ENCODE results near the gene ORMDL2.
"Not testable (repeated sequence)": the region's sequence is repeated elsewhere in the genome, so short reads cannot be mapped to it uniquely, and the experiment has no call there.

Gene ORMDL2

GRCh38 chr12:55861871-55862270, 44.0 kb downstream of the ORMDL2 start:
- no peak for DNase-seq

- DNase-seq, result no peak
Observed at GRCh38 chr12:55862286-55862685, 44.4 kb downstream of the ORMDL2 start.

GRCh38 chr12:55862931-55863330, 45.1 kb downstream of the ORMDL2 start:
- not testable (repeated sequence) for DNase-seq

GRCh38 chr12:55865327-55865726, 47.5 kb downstream of the ORMDL2 start:
- DNase-seq, result no peak

DNA sequence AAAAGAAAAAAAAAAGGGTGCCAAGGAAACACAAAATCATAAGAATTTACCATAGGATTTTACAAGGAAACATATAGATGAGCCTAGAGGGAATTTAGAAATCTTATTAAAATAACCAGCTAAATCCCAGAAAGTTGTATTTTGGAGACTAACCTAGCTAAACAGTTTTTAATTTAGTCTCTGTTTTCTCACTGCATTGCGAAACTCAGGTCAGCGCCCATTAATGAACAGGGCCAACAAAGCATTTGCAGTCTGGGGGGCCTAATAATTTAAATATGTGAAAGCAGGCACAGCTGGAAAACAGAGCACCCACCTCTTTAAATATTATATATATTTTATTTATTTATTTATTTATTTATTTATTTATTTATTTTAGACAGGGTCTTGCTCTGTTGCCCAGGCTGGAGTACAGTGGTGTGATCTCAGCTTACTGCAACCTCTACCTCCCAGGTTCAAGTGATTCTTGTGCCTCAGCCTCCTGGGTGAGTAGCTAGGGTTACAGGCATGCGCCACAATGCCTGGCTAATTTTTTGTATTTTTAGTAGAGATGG, 48.7 kb downstream of the ORMDL2 start:
- DNase-seq, result not testable (repeated sequence)

All from DMS 273 treated with DMSO at 0.1 percent for 48 hours (cell line).